ENCODE results near the gene AIMP2.
"Not testable (repeated sequence)": the region's sequence is repeated elsewhere in the genome, so short reads cannot be mapped to it uniquely, and the experiment has no call there.

DNA sequence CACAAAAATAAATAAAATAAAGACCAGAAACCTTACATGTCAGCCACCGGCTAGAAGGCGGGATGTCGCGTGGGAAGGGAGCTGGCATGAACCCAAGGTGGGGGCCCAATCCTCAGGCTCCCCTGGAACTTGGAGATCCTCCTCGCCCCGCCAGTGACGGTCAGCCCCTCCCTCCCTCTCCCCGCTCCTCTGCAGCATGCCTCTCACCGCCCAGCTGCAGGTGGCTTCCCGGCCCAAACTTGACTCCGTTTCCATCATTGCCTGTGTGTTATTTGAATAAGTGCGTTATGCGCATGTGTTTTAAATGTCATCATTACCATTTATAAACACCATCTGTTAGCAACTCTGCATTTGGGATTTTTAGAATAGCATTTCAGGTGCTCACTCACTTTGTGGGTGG, 45.9 kb upstream of the AIMP2 start:
- TF ChIP-seq, protein P1, sequence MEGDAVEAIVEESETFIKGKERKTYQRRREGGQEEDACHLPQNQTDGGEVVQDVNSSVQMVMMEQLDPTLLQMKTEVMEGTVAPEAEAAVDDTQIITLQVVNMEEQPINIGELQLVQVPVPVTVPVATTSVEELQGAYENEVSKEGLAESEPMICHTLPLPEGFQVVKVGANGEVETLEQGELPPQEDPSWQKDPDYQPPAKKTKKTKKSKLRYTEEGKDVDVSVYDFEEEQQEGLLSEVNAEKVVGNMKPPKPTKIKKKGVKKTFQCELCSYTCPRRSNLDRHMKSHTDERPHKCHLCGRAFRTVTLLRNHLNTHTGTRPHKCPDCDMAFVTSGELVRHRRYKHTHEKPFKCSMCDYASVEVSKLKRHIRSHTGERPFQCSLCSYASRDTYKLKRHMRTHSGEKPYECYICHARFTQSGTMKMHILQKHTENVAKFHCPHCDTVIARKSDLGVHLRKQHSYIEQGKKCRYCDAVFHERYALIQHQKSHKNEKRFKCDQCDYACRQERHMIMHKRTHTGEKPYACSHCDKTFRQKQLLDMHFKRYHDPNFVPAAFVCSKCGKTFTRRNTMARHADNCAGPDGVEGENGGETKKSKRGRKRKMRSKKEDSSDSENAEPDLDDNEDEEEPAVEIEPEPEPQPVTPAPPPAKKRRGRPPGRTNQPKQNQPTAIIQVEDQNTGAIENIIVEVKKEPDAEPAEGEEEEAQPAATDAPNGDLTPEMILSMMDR (IDR thresholded peaks at IDR 0.05 in 8 of 11, conservative IDR thresholded peaks at IDR 0.05 in 3 of 11) = not testable (repeated sequence)
- not testable (repeated sequence) for TF ChIP-seq POLR2A (IDR thresholded peaks at IDR 0.05)
